ENCODE measurements around the gene OTOP3. TPM values are rescaled to one million over a fixed set of nuclear protein-coding genes. Genes with fewer than 3 reads are reported as not detected.

The OTOP3 gene
- total and polyA plus RNA-seq, 2 experiments from 2014 or later = not detected

- peaks cover 14% of the 10 kb centered on the region; the same call in 1 of the 2 replicates for H4K20me1 ChIP-seq (replicated peaks; ENCODE audit: insufficient read depth)
- TF ChIP-seq CREB1 (CRISPR knock-in tag; IDR thresholded peaks at IDR 0.05; ENCODE audit: low read depth) (no peak), POLR2AphosphoS5 (IDR thresholded peaks at IDR 0.05; ENCODE audit: low read depth) (no peak), EZH2 (IDR thresholded peaks at IDR 0.05; ENCODE audit: low read depth, unreplicated experiment) (no peak), NANOG (IDR thresholded peaks at IDR 0.05; ENCODE audit: borderline replicate concordance) (no peak), ZNF114 (CRISPR knock-in tag; IDR thresholded peaks at IDR 0.05) (no peak), ETS1 (IDR thresholded peaks at IDR 0.05) (no peak), JUNB (IDR thresholded peaks at IDR 0.05; ENCODE audit: unreplicated experiment) (no peak), CTCF (conservative IDR thresholded peaks at IDR 0.05; ENCODE audit: low read depth in 2 of 2) (no peak), REST (IDR thresholded peaks at IDR 0.05; ENCODE audit: unreplicated experiment) (no peak), EZH2phosphoT487 (IDR thresholded peaks at IDR 0.05; ENCODE audit: unreplicated experiment) (no peak), STAT1 (IDR thresholded peaks at IDR 0.05; ENCODE audit: unreplicated experiment) (no peak), ZNF331 (CRISPR knock-in tag; IDR thresholded peaks at IDR 0.05; ENCODE audit: low read depth) (no peak), ZNF462 (CRISPR knock-in tag; IDR thresholded peaks at IDR 0.05) (no peak)
- peaks cover 18% of the 10 kb centered on the region for H3K4me1 ChIP-seq (ENCODE audit: insufficient read depth)
- peak overlapping the region; percentile 100; the same call in 1 of the 2 replicates for H3K4me2 ChIP-seq
- no peak overlapping the region for H3K27ac ChIP-seq (ENCODE audit: low read depth)
- Mint-ChIP-seq H3K36me3 (ENCODE audit: low read depth) (no peaks in the 10 kb centered on the region), H3K4me1 (peaks cover 7% of the 10 kb centered on the region), H3K27ac (no peak overlapping the region), H3K4me3 (no peak overlapping the region; the same call in 2 of the 3 replicates), H3K9me3 (no peaks in the 10 kb centered on the region), H3K27me3 (ENCODE audit: insufficient read depth, low read depth, poor library complexity) (peaks cover 18% of the 10 kb centered on the region)
- no peak overlapping the region for H2AFZ ChIP-seq
- no peak for ATAC-seq
- H3K27me3 ChIP-seq (ENCODE audit: insufficient read depth) = peaks cover 2% of the 10 kb centered on the region; the same call in 1 of the 2 replicates
- peaks cover 10% of the 10 kb centered on the region; the same call in 1 of the 2 replicates for H3F3A ChIP-seq (replicated peaks; ENCODE audit: low read depth)
- no peaks in the 10 kb centered on the region for H3K36me3 ChIP-seq (ENCODE audit: insufficient read depth)
- peak overlapping the region; percentile 92; the same call in 1 of the 2 replicates for H3K4me3 ChIP-seq
- no peak for DNase-seq (ENCODE audit: low spot score)
- peaks cover 21% of the 10 kb centered on the region for H3K79me2 ChIP-seq (replicated peaks; ENCODE audit: insufficient read depth)
- no peaks in the 10 kb centered on the region for H3K9me2 ChIP-seq (ENCODE audit: insufficient read depth)
Measured at GRCh38 chr17:74986206-74986576, 50.5 kb downstream of the OTOP3 start.

Measured in GM23338 (cell line).